ENCODE measurements around the gene HTR2B. TPM values are rescaled to one million over a fixed set of nuclear protein-coding genes. Genes with fewer than 3 reads are reported as not detected.

The HTR2B gene
- total RNA-seq, 1 experiment from 2014 or later: not detected

GRCh38 chr2:231139796-231140195, 15.0 kb upstream of the HTR2B start:
- RAD21 ChIA-PET (ENCODE audit: low non-redundant PET in 1 of 2, low total read pairs in 2 of 2, uncharacterized antibody in 2 of 2, unreplicated experiment in 2 of 2): no interaction called here
- no TSS peak for BruUV-seq (replicated peaks)
- POLR2A ChIA-PET: no interaction called here

More at GRCh38 chr2:231139796-231140195, 15.0 kb upstream of the HTR2B start:
- DNase-seq (ENCODE audit: low read depth, low spot score) (no peak), ATAC-seq (no peak)
- intact Hi-C loops (cut with micrococcal nuclease): no loop called here
- Histone ChIP-seq H3K9me2 (ENCODE audit: insufficient read depth) (no peaks in the 10 kb centered on the region), H4K20me1 (ENCODE audit: insufficient read depth) (0 out of 2 replicates have a peak, but pooled peaks cover 3% of the 10 kb centered on the region), H3K79me2 (ENCODE audit: insufficient read depth, low read length) (peaks cover 41% of the 10 kb centered on the region), H3K4me1 (ENCODE audit: control insufficient read depth in 1 of 2, insufficient read depth in 2 of 2, low read length in 2 of 2) (no peaks in the 10 kb centered on the region), H3K9me3 (ENCODE audit: control insufficient read depth in 1 of 2, insufficient read depth in 1 of 2, low read depth in 1 of 2, low read length in 2 of 2) (no peaks in the 10 kb centered on the region), H3K36me3 (ENCODE audit: control insufficient read depth in 1 of 2, insufficient read depth in 2 of 2, low read length in 2 of 2) (0 out of 4 replicates have a peak, but pooled peaks cover 0 to 3% of the 10 kb centered on the region in 2 experiments), H3K9ac (ENCODE audit: low read length) (no peak overlapping the region), H3K4me2 (ENCODE audit: low read length) (no peak overlapping the region), H3K27me3 (ENCODE audit: insufficient read depth, low read length) (no peaks in the 10 kb centered on the region), H3K27ac (ENCODE audit: low read depth, low read length) (no peak overlapping the region), H2AFZ (ENCODE audit: low read depth, low read length, poor library complexity, severe bottlenecking) (no peak overlapping the region), H3K4me3 (replicated peaks in 1 of 2; ENCODE audit: low read depth in 1 of 2, low read length in 2 of 2) (no peak overlapping the region)
- CTCF ChIA-PET: no interaction called here
- TF ChIP-seq EZH2 (IDR thresholded peaks at IDR 0.05) (no peak), SIN3A (IDR thresholded peaks at IDR 0.05; ENCODE audit: low read depth) (no peak), ZNF274 (IDR thresholded peaks at IDR 0.05; ENCODE audit: low read depth, low read length) (no peak), TCF7L2 (IDR thresholded peaks at IDR 0.05; ENCODE audit: borderline replicate concordance, extremely low read depth, insufficient read depth, insufficient read length) (no peak), RAD21 (IDR thresholded peaks at IDR 0.05; ENCODE audit: low read depth) (no peak), POLR2A (IDR thresholded peaks at IDR 0.05; ENCODE audit: borderline replicate concordance, extremely low read depth, insufficient read depth, insufficient read length) (no peak), ELF1 (IDR thresholded peaks at IDR 0.05; ENCODE audit: borderline replicate concordance, low read depth) (no peak), CEBPB (IDR thresholded peaks at IDR 0.05; ENCODE audit: low read depth) (no peak), ATF3 (IDR thresholded peaks at IDR 0.05) (no peak), ZBTB33 (IDR thresholded peaks at IDR 0.05; ENCODE audit: extremely low read depth, insufficient replicate concordance, low read length) (no peak)
